B cell (primary cell): Measurements from ENCODE around the gene CXorf66. TPM values are rescaled to one million over a fixed set of nuclear protein-coding genes. Genes with fewer than 3 reads are reported as not detected.

Experiments used
- ATAC-seq: fragments of 200-7000 bp; cut with Tn5 transposase; one replicate; pipeline ENCODE4 v1.10.0; 2021; ENCODE audit warnings: low read depth, mild to moderate bottlenecking, moderate number of reproducible peaks, moderate library complexity
- CTCF ChIA-PET: fragments of 350-600 bp; sonication (Branson Sonifier 250); formaldehyde crosslinking; loops from one replicate; lab custom pipeline; 2021; ENCODE audit warnings: antibody characterized with exemption, inconsistent platforms; lab: Charles Lee
- POLR2A ChIA-PET: fragments of 350-600 bp; sonication (Branson Sonifier 250); formaldehyde crosslinking; loops from one replicate; lab custom pipeline; 2021; ENCODE audit warnings: antibody characterized with exemption; lab: Charles Lee
- DNase-seq: peaks from one replicate; pipeline ENCODE4 v3.0.0; 2013
- H2AFZ ChIP-seq: 2 replicates; pipeline ENCODE4 v1.6.1; 2012; ENCODE audit warnings: mild to moderate bottlenecking, low read depth, low read length; ENCODE audit not compliant: insufficient read depth, poor library complexity, severe bottlenecking
- H3K27ac ChIP-seq, 2 donors: 1 replicate in 1 of 2; 2 replicates in 1 of 2; pipeline ENCODE4 v1.5.1; 2012 to 2013; ENCODE audit warnings: low read length in 2 of 2, mild to moderate bottlenecking in 2 of 2, moderate library complexity in 1 of 2
- H3K27me3 ChIP-seq, 4 experiments: fragments of 200-600 bp in 1 of 4; sonication (generic) in 1 of 4; replicated peaks in 1 of 4; 1 replicate in 2 of 4; 2 replicates in 2 of 4; pipeline versions ENCODE4 v1.6.1 to v1.7.0; 2013 to 2016; ENCODE audit warnings: low read length in 3 of 4, mild to moderate bottlenecking in 2 of 4, mixed read lengths in 1 of 4, moderate library complexity in 1 of 4; ENCODE audit not compliant: insufficient read depth in 4 of 4, control insufficient read depth in 3 of 4; ENCODE audit errors: control extremely low read depth in 1 of 4
- H3K36me3 ChIP-seq, 2 experiments: replicated peaks in 1 of 2; 1 replicate in 1 of 2; 2 replicates in 1 of 2; pipeline versions ENCODE4 v1.6.1 to v1.7.1; 2013; ENCODE audit warnings: low read length in 1 of 2; ENCODE audit not compliant: insufficient read depth in 2 of 2, control insufficient read depth in 1 of 2; ENCODE audit errors: control extremely low read depth in 1 of 2, extremely low read depth in 1 of 2
- H3K4me1 ChIP-seq, 2 donors: fragments of 200-600 bp in 1 of 2; sonication (generic) in 1 of 2; 1 replicate in 1 of 2; 2 replicates in 1 of 2; pipeline versions ENCODE4 v1.5.1 to v1.6.1; 2013 to 2017; ENCODE audit warnings: low read length in 2 of 2; ENCODE audit not compliant: control insufficient read depth in 2 of 2, insufficient read depth in 2 of 2
- H3K4me2 ChIP-seq: replicated peaks from 2 replicates; pipeline ENCODE3; 2012; ENCODE audit warnings: mild to moderate bottlenecking, low read depth, low read length; ENCODE audit not compliant: poor library complexity, severe bottlenecking
- H3K4me3 ChIP-seq, 5 experiments: fragments of 200-600 bp in 1 of 5; sonication (generic) in 1 of 5; 1 replicate in 3 of 5; 2 replicates in 2 of 5; pipeline versions ENCODE4 v1.5.1 to v1.7.0; 2011 to 2016; ENCODE audit warnings: low read length in 4 of 5, mild to moderate bottlenecking in 4 of 5, low read depth in 2 of 5, control low read depth in 1 of 5, moderate library complexity in 1 of 5; ENCODE audit not compliant: insufficient read depth in 1 of 5; ENCODE audit errors: control extremely low read depth in 1 of 5, extremely low read depth in 1 of 5
- H3K79me2 ChIP-seq: fragments of 200-600 bp; sonication (generic); one replicate; pipeline ENCODE4 v1.6.0; 2016; ENCODE audit warnings: low read length; ENCODE audit not compliant: control insufficient read depth, insufficient read depth
- H3K9ac ChIP-seq: fragments of 200-600 bp; sonication (generic); 2 replicates; pipeline ENCODE4 v1.6.1; 2017; ENCODE audit warnings: mild to moderate bottlenecking, low read length, moderate library complexity
- H3K9me3 ChIP-seq, 3 donors: one replicate each; pipeline versions ENCODE4 v1.6.1 to v1.7.1; 2013; ENCODE audit warnings: low read length in 2 of 3; ENCODE audit not compliant: control insufficient read depth in 2 of 3, insufficient read depth in 1 of 3; ENCODE audit errors: control extremely low read depth in 1 of 3
- H4K20me1 ChIP-seq: 2 replicates; pipeline ENCODE4 v1.6.0; 2012; ENCODE audit warnings: mild to moderate bottlenecking, low read length; ENCODE audit not compliant: insufficient read depth, control insufficient read depth, poor library complexity, severe bottlenecking
- H3K27ac Mint-ChIP-seq: one replicate; pipeline ENCODE4 v1.8.0; 2021; ENCODE audit warnings: mixed read lengths
- H3K27me3 Mint-ChIP-seq: one replicate; pipeline ENCODE4 v1.8.0; 2021; ENCODE audit warnings: mixed read lengths
- H3K4me1 Mint-ChIP-seq: one replicate; pipeline ENCODE4 v1.8.0; 2021; ENCODE audit warnings: mixed read lengths
- H3K4me3 Mint-ChIP-seq: one replicate; pipeline ENCODE4 v1.8.0; 2021; ENCODE audit warnings: mixed read lengths
- H3K9me3 Mint-ChIP-seq: one replicate; pipeline ENCODE4 v1.8.0; 2022; ENCODE audit warnings: mixed read lengths; ENCODE audit not compliant: insufficient read depth
- EZH2 ChIP-seq: IDR thresholded peaks from 2 replicates; pipeline ENCODE4 v1.6.1; 2012; ENCODE audit warnings: borderline replicate concordance, low read depth, mild to moderate bottlenecking, moderate library complexity, low read length; ENCODE audit not compliant: insufficient read depth, poor library complexity, severe bottlenecking
- WGBS: methylation state at CpG from one replicate; pipeline ENCODE4 v1.1.5; 2013; ENCODE audit warnings: missing lambda C conversion rate; ENCODE audit not compliant: insufficient coverage; 5-methylcytosine and 5-hydroxymethylcytosine counted together
- intact Hi-C: fragments of 100-400 bp; cut with micrococcal nuclease; formaldehyde crosslinking; loops from one replicate; pipeline ENCODE4 v1.10.0; 2022
- polyA plus RNA-seq: library from polyadenylated mRNA; depleted of rRNA; stranded (reverse); fragments of >200 nt; gene quantifications from 2 replicates; pipeline ENCODE4 v1.2.3, GENCODE V29; 2012
- total RNA-seq, 2 donors: library from RNA; stranded (reverse); fragments of 120-200 nt in 1 of 2; gene quantifications; 1 replicate in 1 of 2; 2 replicates in 1 of 2; pipeline versions ENCODE4 v1.2.3 to v1.2.4, GENCODE V29; 2013 to 2022
- TF ChIP-seq, protein P1 (sequence below): fragments of 200-600 bp; IDR thresholded peaks from one replicate; pipeline ENCODE4 v1.8.0; 2022; ENCODE audit warnings: antibody characterized with exemption, mild to moderate bottlenecking

CXorf66 gene
- total and polyA plus RNA-seq, 2 donors (not counting 1 experiment from before 2014, with no cell fraction given) = not detected

DNA sequence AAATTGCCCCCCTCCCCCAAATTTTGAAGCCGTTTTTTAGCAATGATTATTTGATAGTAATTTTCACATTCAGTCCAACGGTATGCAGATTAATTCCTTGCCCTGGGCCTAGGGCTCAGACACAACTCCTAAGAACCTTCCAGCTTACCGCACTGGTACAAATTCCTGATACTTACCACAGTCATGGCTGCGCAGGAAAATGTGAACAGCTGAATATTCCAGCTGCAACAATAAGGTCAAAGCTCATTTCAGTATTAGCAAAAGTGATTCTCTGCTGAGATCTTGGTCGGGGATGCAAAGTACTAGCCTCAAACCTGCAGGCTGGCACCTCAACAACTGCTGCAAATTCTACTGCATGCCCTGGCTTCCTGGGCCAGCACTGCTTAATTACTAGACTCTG is 35.4 kb downstream of the CXorf66 start:
- TF ChIP-seq EZH2 = no peak
- TF ChIP-seq, protein P1, sequence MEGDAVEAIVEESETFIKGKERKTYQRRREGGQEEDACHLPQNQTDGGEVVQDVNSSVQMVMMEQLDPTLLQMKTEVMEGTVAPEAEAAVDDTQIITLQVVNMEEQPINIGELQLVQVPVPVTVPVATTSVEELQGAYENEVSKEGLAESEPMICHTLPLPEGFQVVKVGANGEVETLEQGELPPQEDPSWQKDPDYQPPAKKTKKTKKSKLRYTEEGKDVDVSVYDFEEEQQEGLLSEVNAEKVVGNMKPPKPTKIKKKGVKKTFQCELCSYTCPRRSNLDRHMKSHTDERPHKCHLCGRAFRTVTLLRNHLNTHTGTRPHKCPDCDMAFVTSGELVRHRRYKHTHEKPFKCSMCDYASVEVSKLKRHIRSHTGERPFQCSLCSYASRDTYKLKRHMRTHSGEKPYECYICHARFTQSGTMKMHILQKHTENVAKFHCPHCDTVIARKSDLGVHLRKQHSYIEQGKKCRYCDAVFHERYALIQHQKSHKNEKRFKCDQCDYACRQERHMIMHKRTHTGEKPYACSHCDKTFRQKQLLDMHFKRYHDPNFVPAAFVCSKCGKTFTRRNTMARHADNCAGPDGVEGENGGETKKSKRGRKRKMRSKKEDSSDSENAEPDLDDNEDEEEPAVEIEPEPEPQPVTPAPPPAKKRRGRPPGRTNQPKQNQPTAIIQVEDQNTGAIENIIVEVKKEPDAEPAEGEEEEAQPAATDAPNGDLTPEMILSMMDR = no peak
- Histone ChIP-seq H4K20me1 (no peaks in the 10 kb centered on the region), H3K79me2 (peaks cover 43% of the 10 kb centered on the region), H2AFZ (no peak overlapping the region), H3K9me3 (no peaks in the 10 kb centered on the region), H3K4me1 (peaks cover 5 to 13% of the 10 kb centered on the region in 2 donors), H3K4me3 (no peak overlapping the region), H3K4me2 (no peak overlapping the region), H3K36me3 (no peaks in the 10 kb centered on the region), H3K27ac (no peak overlapping the region), H3K9ac (no peak overlapping the region), H3K27me3 (no peaks in the 10 kb centered on the region)
- Mint-ChIP-seq H3K27me3 (no peaks in the 10 kb centered on the region), H3K4me1 (peaks cover 24% of the 10 kb centered on the region), H3K4me3 (no peak overlapping the region), H3K27ac (no peak overlapping the region), H3K9me3 (no peaks in the 10 kb centered on the region)
- ATAC-seq (no peak), DNase-seq (no peak)
- 91% methylated on average over 2 of the region's 5 CpGs for WGBS
- ChIA-PET POLR2A (no interaction called here), CTCF (interaction anchor here (1.4 kb wide), 1 partner anchor 15 kb away, joined by 3 read pairs; no protein-coding TSS in a partner anchor)
- intact Hi-C loops = no loop called here

DNA sequence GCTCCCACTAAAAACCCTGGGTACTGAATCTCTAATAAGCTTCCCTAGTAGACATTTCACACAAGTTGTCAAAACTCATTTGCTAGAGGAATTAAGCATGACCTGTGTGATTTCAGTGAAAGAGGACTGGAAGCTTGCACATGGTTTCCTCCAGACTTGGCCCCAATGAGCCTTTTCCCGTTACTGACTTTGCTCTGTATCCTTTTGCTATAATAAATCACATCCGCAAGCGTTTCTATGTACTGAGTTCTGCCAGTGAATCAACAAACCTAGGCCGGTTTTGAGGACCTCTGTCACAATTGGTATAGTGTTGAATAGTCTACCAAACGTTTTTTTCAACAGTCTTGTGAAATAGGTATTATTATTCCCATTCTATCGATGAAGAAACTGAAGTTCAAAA is 40.6 kb downstream of the CXorf66 start:
- H3K4me3 Mint-ChIP-seq = no peak overlapping the region
- no peaks in the 10 kb centered on the region for H3K4me1 ChIP-seq
- no peaks in the 10 kb centered on the region for H3K9me3 Mint-ChIP-seq
- intact Hi-C loops = no loop called here
- no peak overlapping the region for H2AFZ ChIP-seq
- H3K9me3 ChIP-seq = no peaks in the 10 kb centered on the region
- no peak overlapping the region for H3K27ac Mint-ChIP-seq
- peaks cover 34% of the 10 kb centered on the region for H3K79me2 ChIP-seq
- peaks cover 21% of the 10 kb centered on the region for H3K4me1 Mint-ChIP-seq
- H3K27me3 Mint-ChIP-seq = no peaks in the 10 kb centered on the region
- no peaks in the 10 kb centered on the region for H3K27me3 ChIP-seq
- no peaks in the 10 kb centered on the region for H3K36me3 ChIP-seq
- H4K20me1 ChIP-seq = no peaks in the 10 kb centered on the region
- DNase-seq (no peak), ATAC-seq (no peak)
- no peak overlapping the region for H3K9ac ChIP-seq
- TF ChIP-seq EZH2 = no peak
- TF ChIP-seq, protein P1 = no peak
- H3K27ac ChIP-seq = no peak overlapping the region
- ChIA-PET POLR2A (no interaction called here), CTCF (no interaction called here)
- no peak overlapping the region for H3K4me3 ChIP-seq
- WGBS = no CpG with 5 or more reads among the region's 6 CpGs
- no peak overlapping the region for H3K4me2 ChIP-seq
